Endothelial cell of umbilical vein (primary cell): ENCODE results near the gene LRRC4B. TPM values are rescaled to one million over a fixed set of nuclear protein-coding genes. Genes with fewer than 3 reads are reported as not detected.

ENCODE experiments used
- BruUV-seq: library from RNA; stranded (reverse); fragments of 400-500 nt; replicated peaks from 2 replicates; lab custom pipeline; 2021; lab: Mats Ljungman, UMichigan
- CTCF ChIA-PET: fragments of 300-600, 350-600 bp; sonication (Branson Sonifier 250); formaldehyde crosslinking; loops from one replicate; lab custom pipeline; 2021; ENCODE audit warnings: antibody characterized with exemption, inconsistent platforms; lab: Charles Lee
- POLR2A ChIA-PET: fragments of 300-600, 350-600 bp; sonication (Branson Sonifier 250); formaldehyde crosslinking; loops from one replicate; lab custom pipeline; 2021; ENCODE audit warnings: antibody characterized with exemption, inconsistent platforms; lab: Charles Lee
- DNase-seq: peaks from one replicate; pipeline ENCODE4 v3.0.0-alpha.2; 2011; ENCODE audit warnings: low read depth, low spot score
- FAIRE-seq: peaks from 2 replicates; lab custom pipeline; 2011; peaks lifted over from hg19 to GRCh38; lab: Jason Lieb, UNC
- H2AFZ ChIP-seq: 2 replicates; pipeline ENCODE4 v1.6.0; 2012; ENCODE audit warnings: low read depth, low read length, control low read depth, inconsistent platforms
- H3K27ac ChIP-seq: 2 replicates; pipeline ENCODE4 v1.5.1; 2011; ENCODE audit warnings: low read depth, mild to moderate bottlenecking, control low read depth, low read length, moderate library complexity; ENCODE audit not compliant: insufficient read depth
- H3K27me3 ChIP-seq, 2 experiments: 2 replicates each; pipeline versions ENCODE4 v1.6.0 to v1.6.1; 2011; ENCODE audit warnings: low read length in 2 of 2, mixed read lengths in 1 of 2; ENCODE audit not compliant: control insufficient read depth in 2 of 2, insufficient read depth in 2 of 2
- H3K36me3 ChIP-seq, 2 experiments: 2 replicates in 1 of 2; 3 replicates in 1 of 2; pipeline ENCODE4 v1.5.1; 2011; ENCODE audit warnings: low read length in 2 of 2, mild to moderate bottlenecking in 1 of 2, moderate library complexity in 1 of 2; ENCODE audit not compliant: control insufficient read depth in 2 of 2, insufficient read depth in 2 of 2; ENCODE audit errors: extremely low read depth in 1 of 2
- H3K4me1 ChIP-seq: 3 replicates; pipeline ENCODE4 v1.5.1; 2011; ENCODE audit warnings: mild to moderate bottlenecking, low read length; ENCODE audit not compliant: control insufficient read depth, insufficient read depth; ENCODE audit errors: extremely low read depth
- H3K4me2 ChIP-seq: 2 replicates; pipeline ENCODE4 v1.6.1; 2011; ENCODE audit warnings: low read length, control low read depth, mixed read lengths; ENCODE audit not compliant: insufficient read depth
- H3K4me3 ChIP-seq, 3 experiments: fragments of 200-600 bp in 1 of 3; sonication (generic), shearing (Covaris generic) in 1 of 3; replicated peaks in 1 of 3; 2 replicates each; pipeline ENCODE4 v1.5.1; 2011 to 2016; ENCODE audit warnings: control low read depth in 3 of 3, low read length in 3 of 3, mild to moderate bottlenecking in 2 of 3, inconsistent platforms in 1 of 3, low read depth in 1 of 3, moderate library complexity in 1 of 3; ENCODE audit not compliant: insufficient read depth in 1 of 3
- H3K79me2 ChIP-seq: 2 replicates; pipeline ENCODE4 v1.6.0; 2012; ENCODE audit warnings: low read length, inconsistent platforms; ENCODE audit not compliant: control insufficient read depth, insufficient read depth
- H3K9ac ChIP-seq: replicated peaks from 2 replicates; pipeline ENCODE3; 2011; ENCODE audit warnings: low read length, control low read depth; ENCODE audit not compliant: insufficient read depth; ENCODE audit errors: extremely low read depth
- H3K9me1 ChIP-seq: replicated peaks from 3 replicates; pipeline ENCODE4 v1.6.0; 2011; ENCODE audit warnings: mild to moderate bottlenecking, low read length; ENCODE audit not compliant: control insufficient read depth, insufficient read depth; ENCODE audit errors: extremely low read depth
- H3K9me3 ChIP-seq: replicated peaks from 2 replicates; pipeline ENCODE4 v1.5.1; 2012; ENCODE audit warnings: low read length, inconsistent platforms; ENCODE audit not compliant: control insufficient read depth, insufficient read depth
- H4K20me1 ChIP-seq: replicated peaks from 2 replicates; pipeline ENCODE3; 2011; ENCODE audit warnings: mild to moderate bottlenecking, low read length; ENCODE audit not compliant: control insufficient read depth, insufficient read depth; ENCODE audit errors: extremely low read depth
- EZH2 ChIP-seq: IDR thresholded peaks from 2 replicates; pipeline ENCODE4 v1.6.1; 2012; ENCODE audit warnings: borderline replicate concordance, low read depth, mild to moderate bottlenecking, moderate library complexity, low read length, inconsistent platforms; ENCODE audit not compliant: severe bottlenecking
- FOS ChIP-seq: IDR thresholded peaks from 2 replicates; pipeline ENCODE4 v1.6.1; 2011; ENCODE audit warnings: mild to moderate bottlenecking, low read length, moderate library complexity, borderline replicate concordance; ENCODE audit not compliant: insufficient read depth
- GATA2 ChIP-seq: IDR thresholded peaks from 2 replicates; pipeline ENCODE4 v1.7.0; 2011; ENCODE audit warnings: low read depth, mild to moderate bottlenecking, moderate library complexity, mixed read lengths, low read length; ENCODE audit not compliant: insufficient read length, insufficient read depth
- JUN ChIP-seq: IDR thresholded peaks from 2 replicates; pipeline ENCODE4 v1.6.1; 2011; ENCODE audit warnings: borderline replicate concordance, low read depth; ENCODE audit not compliant: insufficient read length, insufficient read depth
- MYC ChIP-seq: IDR thresholded peaks from one replicate; pipeline ENCODE4 v1.6.1; 2011; ENCODE audit warnings: mild to moderate bottlenecking, low read depth, low read length
- POLR2A ChIP-seq: IDR thresholded peaks from 2 replicates; pipeline ENCODE4 v1.6.1; 2012; ENCODE audit warnings: low read depth, mild to moderate bottlenecking, control low read depth, low read length
- POLR2AphosphoS5 ChIP-seq: IDR thresholded peaks from 2 replicates; pipeline ENCODE4 v1.6.1; 2012; ENCODE audit warnings: low read depth, mild to moderate bottlenecking, control low read depth, low read length, moderate library complexity; ENCODE audit not compliant: insufficient read depth
- dilution Hi-C: fragments of 300-500 bp; cut with MboI; formaldehyde crosslinking; loops from one replicate; pipeline ENCODE4 v1.15.0; 2019; ENCODE audit warnings: low sequenced_read_pairs; ENCODE audit not compliant: extremely low pct_ligation_motif_present
- intact Hi-C: fragments of 100-400 bp; cut with micrococcal nuclease; formaldehyde crosslinking; loops from one replicate; pipeline ENCODE4 v1.10.0; 2022
- polyA plus RNA-seq, 4 experiments: library from polyadenylated mRNA; depleted of rRNA in 3 of 4; stranded (reverse) in 3 of 4; unstranded in 1 of 4; fragments of >200 nt; gene quantifications; 2 replicates each; pipeline versions ENCODE4 v1.2.1 to v1.2.3, GENCODE V29; 2011 to 2012; ENCODE audit warnings: missing spikeins in 1 of 4
- total RNA-seq: library from RNA; stranded (reverse); gene quantifications from 2 replicates; pipeline ENCODE4 v1.2.3, GENCODE V29; 2021
- TF ChIP-seq, protein P1 (sequence below): IDR thresholded peaks from 2 replicates; pipeline ENCODE4 v1.6.1; 2011; ENCODE audit not compliant: insufficient read depth, insufficient read length
- TF ChIP-seq, protein P2 (sequence below), 2 donors: IDR thresholded peaks; 1 replicate in 1 of 2; 2 replicates in 1 of 2; pipeline ENCODE4 v1.5.1; 2011; ENCODE audit warnings: low read length in 2 of 2, mild to moderate bottlenecking in 2 of 2, moderate library complexity in 2 of 2, control low read depth in 1 of 2, inconsistent platforms in 1 of 2, low read depth in 1 of 2; ENCODE audit not compliant: insufficient read depth in 1 of 2; ENCODE audit errors: extremely low read depth in 1 of 2

The LRRC4B gene
- total and polyA plus RNA-seq, 2 donors (not counting 3 experiments of a cell fraction or from before 2014, with no cell fraction given) = 0.08 TPM; not detected in 1

DNA sequence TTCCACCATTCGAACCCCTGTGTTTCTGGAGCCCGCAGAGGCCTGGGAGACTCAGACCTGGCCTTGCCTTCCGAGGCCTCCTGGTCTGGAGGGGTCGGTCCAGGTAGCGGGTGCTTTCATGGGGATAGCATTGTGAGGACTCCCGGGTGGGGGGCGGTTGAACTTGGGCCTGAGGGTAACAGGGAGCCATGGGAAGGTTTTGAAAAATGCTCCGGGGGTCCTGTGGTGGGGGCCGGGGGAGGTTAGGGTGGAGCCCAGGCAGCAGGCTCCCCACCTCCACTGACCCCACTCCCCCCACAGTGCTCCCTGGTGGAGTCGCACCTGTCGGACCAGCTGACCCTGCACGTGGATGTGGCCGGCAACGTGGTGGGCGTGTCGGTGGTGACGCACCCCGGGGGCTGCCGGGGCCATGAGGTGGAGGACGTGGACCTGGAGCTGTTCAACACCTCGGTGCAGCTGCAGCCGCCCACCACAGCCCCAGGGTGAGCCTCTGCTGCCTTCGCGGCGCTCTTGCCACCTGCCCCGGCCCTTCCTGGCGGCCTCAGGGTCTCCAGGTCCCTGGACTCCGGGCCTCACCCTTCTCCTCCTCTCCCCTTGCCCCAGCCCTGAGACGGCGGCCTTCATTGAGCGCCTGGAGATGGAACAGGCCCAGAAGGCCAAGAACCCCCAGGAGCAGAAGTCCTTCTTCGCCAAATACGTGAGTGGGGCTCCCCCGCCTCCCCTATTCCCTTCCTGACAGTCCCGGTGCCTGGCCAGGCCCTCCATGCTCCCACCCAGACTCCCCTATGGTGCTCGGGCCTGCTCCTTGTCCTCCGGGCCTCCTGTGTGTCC lies 87.7 kb downstream of the LRRC4B start:
- TF ChIP-seq, protein P1, sequence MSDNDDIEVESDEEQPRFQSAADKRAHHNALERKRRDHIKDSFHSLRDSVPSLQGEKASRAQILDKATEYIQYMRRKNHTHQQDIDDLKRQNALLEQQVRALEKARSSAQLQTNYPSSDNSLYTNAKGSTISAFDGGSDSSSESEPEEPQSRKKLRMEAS = no peak
- TF ChIP-seq POLR2AphosphoS5 (no peak), GATA2 (no peak), FOS (no peak), POLR2A (no peak), JUN (no peak), EZH2 (no peak), MYC (no peak)
- TF ChIP-seq, protein P2, sequence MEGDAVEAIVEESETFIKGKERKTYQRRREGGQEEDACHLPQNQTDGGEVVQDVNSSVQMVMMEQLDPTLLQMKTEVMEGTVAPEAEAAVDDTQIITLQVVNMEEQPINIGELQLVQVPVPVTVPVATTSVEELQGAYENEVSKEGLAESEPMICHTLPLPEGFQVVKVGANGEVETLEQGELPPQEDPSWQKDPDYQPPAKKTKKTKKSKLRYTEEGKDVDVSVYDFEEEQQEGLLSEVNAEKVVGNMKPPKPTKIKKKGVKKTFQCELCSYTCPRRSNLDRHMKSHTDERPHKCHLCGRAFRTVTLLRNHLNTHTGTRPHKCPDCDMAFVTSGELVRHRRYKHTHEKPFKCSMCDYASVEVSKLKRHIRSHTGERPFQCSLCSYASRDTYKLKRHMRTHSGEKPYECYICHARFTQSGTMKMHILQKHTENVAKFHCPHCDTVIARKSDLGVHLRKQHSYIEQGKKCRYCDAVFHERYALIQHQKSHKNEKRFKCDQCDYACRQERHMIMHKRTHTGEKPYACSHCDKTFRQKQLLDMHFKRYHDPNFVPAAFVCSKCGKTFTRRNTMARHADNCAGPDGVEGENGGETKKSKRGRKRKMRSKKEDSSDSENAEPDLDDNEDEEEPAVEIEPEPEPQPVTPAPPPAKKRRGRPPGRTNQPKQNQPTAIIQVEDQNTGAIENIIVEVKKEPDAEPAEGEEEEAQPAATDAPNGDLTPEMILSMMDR (IDR thresholded peaks at IDR 0.05; ENCODE audit: extremely low read depth in 1 of 2, insufficient read depth in 1 of 2, low read depth in 1 of 2, low read length in 2 of 2) = no peak
- Histone ChIP-seq H3K4me3 (no peak overlapping the region), H3K36me3 (peaks cover 0 to 32% of the 10 kb centered on the region in 2 experiments), H3K79me2 (peaks cover 7% of the 10 kb centered on the region), H3K27ac (no peak overlapping the region), H2AFZ (no peak overlapping the region), H3K9me1 (no peaks in the 10 kb centered on the region), H3K27me3 (no peaks in the 10 kb centered on the region), H3K9me3 (no peaks in the 10 kb centered on the region), H3K4me2 (no peak overlapping the region), H3K4me1 (peaks cover 7% of the 10 kb centered on the region), H3K9ac (no peak overlapping the region), H4K20me1 (no peaks in the 10 kb centered on the region)
- ChIA-PET CTCF (interaction anchor here (1.6 kb wide), 1 partner anchor 123 kb away, joined by 4 read pairs; no protein-coding TSS in a partner anchor), POLR2A (no interaction called here)
- FAIRE-seq (no peak), DNase-seq (no peak)
- dilution Hi-C loops = no loop called here
- intact Hi-C loops = no loop called here
- BruUV-seq = no TSS peak
